HepG2 (cell line): Measurements from ENCODE around the gene BPIFB6. TPM values are rescaled to one million over a fixed set of nuclear protein-coding genes. Genes with fewer than 3 reads are reported as not detected.
A peak's percentile ranks its signal among the peaks of the same experiment; 100 is the strongest.

ENCODE experiments used
- KDM6A ChIP-seq: IDR thresholded peaks from 2 replicates; pipeline ENCODE4 v1.6.1; 2016; ENCODE audit warnings: low read depth
- NFE2L1 ChIP-seq: sonication (generic); formaldehyde crosslinking; IDR thresholded peaks from 2 replicates; pipeline ENCODE4 v1.4.0; 2020; ENCODE audit warnings: missing genetic modification reagents, mild to moderate bottlenecking, borderline replicate concordance
- TEAD2 ChIP-seq: sonication (generic); formaldehyde crosslinking; IDR thresholded peaks from 2 replicates; pipeline ENCODE4 v1.9.0; 2021; ENCODE audit warnings: missing genetic modification reagents
- ZMAT3 ChIP-seq: sonication (generic); formaldehyde crosslinking; conservative IDR thresholded peaks from 2 replicates; pipeline ENCODE4 v1.7.0; 2021; ENCODE audit warnings: missing genetic modification reagents
- ZNF180 ChIP-seq: sonication (generic); formaldehyde crosslinking; IDR thresholded peaks from 2 replicates; pipeline ENCODE4 v1.4.0; 2020; ENCODE audit warnings: low read depth, missing genetic modification reagents, borderline replicate concordance
- ZSCAN21 ChIP-seq: sonication (generic); formaldehyde crosslinking; IDR thresholded peaks from 2 replicates; pipeline ENCODE4 v1.8.0; 2022; ENCODE audit warnings: mild to moderate bottlenecking, missing genetic modification reagents, moderate library complexity, borderline replicate concordance
- ZSCAN9 ChIP-seq: IDR thresholded peaks from 2 replicates; pipeline ENCODE4 v1.6.1; 2016; ENCODE audit warnings: borderline replicate concordance
- polyA plus RNA-seq, 8 experiments: library from polyadenylated mRNA; depleted of rRNA in 3 of 8; stranded (reverse) in 7 of 8; unstranded in 1 of 8; fragments of >200 nt; fragmentation: Illumina TruSeq in 4 of 8; extraction: Trizol in 4 of 8; gene quantifications; 2 replicates each; pipeline versions ENCODE4 v1.2.1 to v1.2.3, GENCODE V29; 2011 to 2016; ENCODE audit warnings: low read depth in 4 of 8, missing spikeins in 1 of 8, mixed read lengths in 1 of 8; ENCODE audit not compliant: insufficient read depth in 1 of 8
- total RNA-seq, 5 experiments: library from RNA; depleted of rRNA; stranded (reverse); fragments of >200 nt; fragmentation: Illumina TruSeq; extraction: Trizol; gene quantifications; 2 replicates each; pipeline ENCODE4 v1.2.3, GENCODE V29; 2016; ENCODE audit warnings: low read depth in 1 of 5
- TF ChIP-seq, protein P1 (sequence below): sonication (generic); formaldehyde crosslinking; conservative IDR thresholded peaks from 2 replicates; pipeline ENCODE4 v1.4.0; 2020; ENCODE audit warnings: missing genetic modification reagents
- TF ChIP-seq, protein P2 (sequence below): sonication (generic); formaldehyde crosslinking; IDR thresholded peaks from 2 replicates; pipeline ENCODE4 v1.5.0; 2020; ENCODE audit warnings: mild to moderate bottlenecking, missing genetic modification reagents, borderline replicate concordance
- TF ChIP-seq, protein P3 (sequence below): sonication (generic); formaldehyde crosslinking; conservative IDR thresholded peaks from 2 replicates; pipeline ENCODE4 v1.8.1; 2023; ENCODE audit warnings: missing genetic modification reagents
- TF ChIP-seq, protein P4 (sequence below): sonication (generic); formaldehyde crosslinking; IDR thresholded peaks from 2 replicates; pipeline ENCODE4 v1.4.0; 2020; ENCODE audit warnings: missing genetic modification reagents
- TF ChIP-seq, protein P5 (sequence below): sonication (generic); formaldehyde crosslinking; IDR thresholded peaks from 2 replicates; pipeline ENCODE4 v1.4.0; 2020; ENCODE audit warnings: mild to moderate bottlenecking, missing genetic modification reagents, borderline replicate concordance

The BPIFB6 gene
- total and polyA plus RNA-seq, 2 of the 13 experiments (the other 11 are each of a cell fraction or from before 2014, with no cell fraction given) = 0.13 to 1.7 TPM

DNA sequence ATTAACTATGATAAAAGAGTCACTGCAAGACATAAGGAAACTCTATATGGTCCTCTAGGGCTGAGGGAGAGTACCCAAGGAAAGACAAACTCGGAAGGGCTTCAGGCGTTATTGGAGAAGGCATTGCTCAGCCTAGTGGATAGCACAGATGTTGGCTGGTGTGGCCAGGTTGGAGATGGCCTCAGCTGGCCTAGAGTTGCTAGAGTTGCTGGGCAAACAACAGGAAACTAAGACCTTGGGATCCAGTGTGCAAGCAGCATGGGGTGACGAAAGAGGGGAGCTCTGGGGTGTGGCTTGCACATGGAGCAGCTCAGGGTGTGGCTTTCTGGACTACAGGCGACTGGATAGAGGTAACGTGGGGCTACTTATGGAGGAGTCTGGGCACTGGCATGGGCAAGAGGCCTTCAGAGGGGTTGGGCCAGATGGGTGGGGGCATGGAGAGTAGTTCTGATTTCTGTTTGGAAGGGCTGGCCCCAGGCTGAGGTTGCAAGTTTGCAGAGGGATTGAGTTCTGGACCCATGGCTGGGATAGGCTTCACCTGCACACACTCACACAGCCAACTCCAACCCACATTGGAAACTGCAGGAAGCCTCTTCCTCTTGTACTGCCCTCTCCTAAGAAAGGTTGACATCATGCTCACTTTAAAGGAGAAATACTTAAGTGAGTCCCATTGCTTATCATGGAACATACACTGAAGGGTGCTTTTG is 5.2 kb upstream of the BPIFB6 start (continued):
- TF ChIP-seq, protein P1, sequence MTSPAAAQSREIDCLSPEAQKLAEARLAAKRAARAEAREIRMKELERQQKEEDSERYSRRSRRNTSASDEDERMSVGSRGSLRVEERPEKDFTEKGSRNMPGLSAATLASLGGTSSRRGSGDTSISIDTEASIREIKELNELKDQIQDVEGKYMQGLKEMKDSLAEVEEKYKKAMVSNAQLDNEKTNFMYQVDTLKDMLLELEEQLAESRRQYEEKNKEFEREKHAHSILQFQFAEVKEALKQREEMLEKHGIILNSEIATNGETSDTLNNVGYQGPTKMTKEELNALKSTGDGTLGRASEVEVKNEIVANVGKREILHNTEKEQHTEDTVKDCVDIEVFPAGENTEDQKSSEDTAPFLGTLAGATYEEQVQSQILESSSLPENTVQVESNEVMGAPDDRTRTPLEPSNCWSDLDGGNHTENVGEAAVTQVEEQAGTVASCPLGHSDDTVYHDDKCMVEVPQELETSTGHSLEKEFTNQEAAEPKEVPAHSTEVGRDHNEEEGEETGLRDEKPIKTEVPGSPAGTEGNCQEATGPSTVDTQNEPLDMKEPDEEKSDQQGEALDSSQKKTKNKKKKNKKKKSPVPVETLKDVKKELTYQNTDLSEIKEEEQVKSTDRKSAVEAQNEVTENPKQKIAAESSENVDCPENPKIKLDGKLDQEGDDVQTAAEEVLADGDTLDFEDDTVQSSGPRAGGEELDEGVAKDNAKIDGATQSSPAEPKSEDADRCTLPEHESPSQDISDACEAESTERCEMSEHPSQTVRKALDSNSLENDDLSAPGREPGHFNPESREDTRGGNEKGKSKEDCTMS (CRISPR knock-in tag) = no peak
- TF ChIP-seq, protein P2, sequence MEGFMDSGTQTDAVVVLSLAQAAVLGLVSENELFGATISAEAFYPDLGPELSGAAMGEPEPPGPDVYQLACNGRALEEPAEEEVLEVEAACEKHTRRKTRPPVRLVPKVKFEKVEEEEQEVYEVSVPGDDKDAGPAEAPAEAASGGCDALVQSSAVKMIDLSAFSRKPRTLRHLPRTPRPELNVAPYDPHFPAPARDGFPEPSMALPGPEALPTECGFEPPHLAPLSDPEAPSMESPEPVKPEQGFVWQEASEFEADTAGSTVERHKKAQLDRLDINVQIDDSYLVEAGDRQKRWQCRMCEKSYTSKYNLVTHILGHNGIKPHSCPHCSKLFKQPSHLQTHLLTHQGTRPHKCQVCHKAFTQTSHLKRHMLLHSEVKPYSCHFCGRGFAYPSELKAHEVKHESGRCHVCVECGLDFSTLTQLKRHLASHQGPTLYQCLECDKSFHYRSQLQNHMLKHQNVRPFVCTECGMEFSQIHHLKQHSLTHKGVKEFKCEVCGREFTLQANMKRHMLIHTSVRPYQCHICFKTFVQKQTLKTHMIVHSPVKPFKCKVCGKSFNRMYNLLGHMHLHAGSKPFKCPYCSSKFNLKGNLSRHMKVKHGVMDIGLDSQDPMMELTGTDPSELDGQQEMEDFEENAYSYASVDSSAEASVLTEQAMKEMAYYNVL (CRISPR knock-in tag) = no peak
- TF ChIP-seq, protein P3, sequence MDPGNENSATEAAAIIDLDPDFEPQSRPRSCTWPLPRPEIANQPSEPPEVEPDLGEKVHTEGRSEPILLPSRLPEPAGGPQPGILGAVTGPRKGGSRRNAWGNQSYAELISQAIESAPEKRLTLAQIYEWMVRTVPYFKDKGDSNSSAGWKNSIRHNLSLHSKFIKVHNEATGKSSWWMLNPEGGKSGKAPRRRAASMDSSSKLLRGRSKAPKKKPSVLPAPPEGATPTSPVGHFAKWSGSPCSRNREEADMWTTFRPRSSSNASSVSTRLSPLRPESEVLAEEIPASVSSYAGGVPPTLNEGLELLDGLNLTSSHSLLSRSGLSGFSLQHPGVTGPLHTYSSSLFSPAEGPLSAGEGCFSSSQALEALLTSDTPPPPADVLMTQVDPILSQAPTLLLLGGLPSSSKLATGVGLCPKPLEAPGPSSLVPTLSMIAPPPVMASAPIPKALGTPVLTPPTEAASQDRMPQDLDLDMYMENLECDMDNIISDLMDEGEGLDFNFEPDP (CRISPR knock-in tag) = no peak
- peak; percentile 31; the same call in 1 of the 2 replicates for TF ChIP-seq ZSCAN9
- TF ChIP-seq, protein P4, sequence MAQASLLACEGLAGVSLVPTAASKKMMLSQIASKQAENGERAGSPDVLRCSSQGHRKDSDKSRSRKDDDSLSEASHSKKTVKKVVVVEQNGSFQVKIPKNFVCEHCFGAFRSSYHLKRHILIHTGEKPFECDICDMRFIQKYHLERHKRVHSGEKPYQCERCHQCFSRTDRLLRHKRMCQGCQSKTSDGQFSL (CRISPR knock-in tag) = no peak
- no peak for TF ChIP-seq ZSCAN21
- TF ChIP-seq TEAD2 (CRISPR knock-in tag) = 0 out of 2 replicates have a peak, but pooled peaks have one; percentile 46
- TF ChIP-seq NFE2L1 (CRISPR knock-in tag) = no peak
- TF ChIP-seq, protein P5, sequence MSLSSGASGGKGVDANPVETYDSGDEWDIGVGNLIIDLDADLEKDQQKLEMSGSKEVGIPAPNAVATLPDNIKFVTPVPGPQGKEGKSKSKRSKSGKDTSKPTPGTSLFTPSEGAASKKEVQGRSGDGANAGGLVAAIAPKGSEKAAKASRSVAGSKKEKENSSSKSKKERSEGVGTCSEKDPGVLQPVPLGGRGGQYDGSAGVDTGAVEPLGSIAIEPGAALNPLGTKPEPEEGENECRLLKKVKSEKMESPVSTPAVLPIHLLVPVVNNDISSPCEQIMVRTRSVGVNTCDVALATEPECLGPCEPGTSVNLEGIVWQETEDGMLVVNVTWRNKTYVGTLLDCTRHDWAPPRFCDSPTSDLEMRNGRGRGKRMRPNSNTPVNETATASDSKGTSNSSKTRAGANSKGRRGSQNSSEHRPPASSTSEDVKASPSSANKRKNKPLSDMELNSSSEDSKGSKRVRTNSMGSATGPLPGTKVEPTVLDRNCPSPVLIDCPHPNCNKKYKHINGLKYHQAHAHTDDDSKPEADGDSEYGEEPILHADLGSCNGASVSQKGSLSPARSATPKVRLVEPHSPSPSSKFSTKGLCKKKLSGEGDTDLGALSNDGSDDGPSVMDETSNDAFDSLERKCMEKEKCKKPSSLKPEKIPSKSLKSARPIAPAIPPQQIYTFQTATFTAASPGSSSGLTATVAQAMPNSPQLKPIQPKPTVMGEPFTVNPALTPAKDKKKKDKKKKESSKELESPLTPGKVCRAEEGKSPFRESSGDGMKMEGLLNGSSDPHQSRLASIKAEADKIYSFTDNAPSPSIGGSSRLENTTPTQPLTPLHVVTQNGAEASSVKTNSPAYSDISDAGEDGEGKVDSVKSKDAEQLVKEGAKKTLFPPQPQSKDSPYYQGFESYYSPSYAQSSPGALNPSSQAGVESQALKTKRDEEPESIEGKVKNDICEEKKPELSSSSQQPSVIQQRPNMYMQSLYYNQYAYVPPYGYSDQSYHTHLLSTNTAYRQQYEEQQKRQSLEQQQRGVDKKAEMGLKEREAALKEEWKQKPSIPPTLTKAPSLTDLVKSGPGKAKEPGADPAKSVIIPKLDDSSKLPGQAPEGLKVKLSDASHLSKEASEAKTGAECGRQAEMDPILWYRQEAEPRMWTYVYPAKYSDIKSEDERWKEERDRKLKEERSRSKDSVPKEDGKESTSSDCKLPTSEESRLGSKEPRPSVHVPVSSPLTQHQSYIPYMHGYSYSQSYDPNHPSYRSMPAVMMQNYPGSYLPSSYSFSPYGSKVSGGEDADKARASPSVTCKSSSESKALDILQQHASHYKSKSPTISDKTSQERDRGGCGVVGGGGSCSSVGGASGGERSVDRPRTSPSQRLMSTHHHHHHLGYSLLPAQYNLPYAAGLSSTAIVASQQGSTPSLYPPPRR (CRISPR knock-in tag) = no peak
- TF ChIP-seq ZNF180 (CRISPR knock-in tag) = no peak
- no peak for TF ChIP-seq KDM6A (CRISPR knock-in tag)
- no peak for TF ChIP-seq ZMAT3 (CRISPR knock-in tag)
